ENCODE results near the gene SMG5.
A peak's percentile ranks its signal among the peaks of the same experiment; 100 is the strongest.

Gene SMG5

GRCh38 chr1:156310962-156311361 is 28.3 kb upstream of the SMG5 start:
- TF ChIP-seq, protein P1, sequence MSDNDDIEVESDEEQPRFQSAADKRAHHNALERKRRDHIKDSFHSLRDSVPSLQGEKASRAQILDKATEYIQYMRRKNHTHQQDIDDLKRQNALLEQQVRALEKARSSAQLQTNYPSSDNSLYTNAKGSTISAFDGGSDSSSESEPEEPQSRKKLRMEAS (IDR thresholded peaks at IDR 0.05): no peak
- TF ChIP-seq CEBPB (IDR thresholded peaks at IDR 0.05): 0 out of 2 replicates have a peak, but pooled peaks have one; percentile 36

DNA sequence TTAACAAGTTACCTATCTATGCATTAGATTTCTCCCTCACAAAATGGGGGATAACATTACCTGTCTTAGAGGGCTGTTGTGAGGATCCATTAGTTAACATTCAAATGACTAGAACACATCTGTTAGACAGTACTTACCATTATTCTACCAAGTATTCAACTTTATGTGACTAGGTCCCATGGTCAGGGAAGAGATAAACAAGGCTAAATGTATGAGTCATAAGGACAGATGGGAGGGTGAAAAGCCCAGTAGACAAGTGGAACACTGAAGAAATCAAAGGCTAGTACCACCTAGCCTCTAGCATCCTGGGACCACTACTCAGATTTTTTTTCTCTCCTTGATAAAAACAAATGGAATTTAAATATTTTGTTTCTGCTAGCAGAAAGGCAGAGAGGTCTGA is 25.5 kb upstream of the SMG5 start:
- TF ChIP-seq TAF1 (IDR thresholded peaks at IDR 0.05; ENCODE audit: low read depth) (no peak), CREB1 (IDR thresholded peaks at IDR 0.05; ENCODE audit: low read depth) (no peak), REST (IDR thresholded peaks at IDR 0.05; ENCODE audit: low read depth) (no peak), TEAD4 (IDR thresholded peaks at IDR 0.05) (no peak), NFIC (IDR thresholded peaks at IDR 0.05) (no peak), RAD21 (IDR thresholded peaks at IDR 0.05; ENCODE audit: low read depth) (no peak), TCF12 (IDR thresholded peaks at IDR 0.05; ENCODE audit: low read depth) (no peak), USF1 (IDR thresholded peaks at IDR 0.05) (no peak), CEBPB (IDR thresholded peaks at IDR 0.05) (no peak), FOXM1 (IDR thresholded peaks at IDR 0.05; ENCODE audit: borderline replicate concordance, low read depth) (no peak), EP300 (IDR thresholded peaks at IDR 0.05; ENCODE audit: borderline replicate concordance) (no peak), ZBTB7A (IDR thresholded peaks at IDR 0.05; ENCODE audit: low read depth) (no peak), YY1 (IDR thresholded peaks at IDR 0.05; ENCODE audit: low read depth) (no peak)

- TF ChIP-seq EGR1 (IDR thresholded peaks at IDR 0.05) (no peak), TAF1 (IDR thresholded peaks at IDR 0.05; ENCODE audit: low read depth) (no peak), RAD21 (IDR thresholded peaks at IDR 0.05; ENCODE audit: low read depth) (no peak), NFIC (IDR thresholded peaks at IDR 0.05) (no peak), REST (IDR thresholded peaks at IDR 0.05; ENCODE audit: low read depth) (no peak), CEBPB (IDR thresholded peaks at IDR 0.05) (no peak), FOXM1 (IDR thresholded peaks at IDR 0.05; ENCODE audit: borderline replicate concordance, low read depth) (no peak), EP300 (IDR thresholded peaks at IDR 0.05; ENCODE audit: borderline replicate concordance) (no peak), CREB1 (IDR thresholded peaks at IDR 0.05; ENCODE audit: low read depth) (no peak), TCF12 (IDR thresholded peaks at IDR 0.05; ENCODE audit: low read depth) (no peak), TEAD4 (IDR thresholded peaks at IDR 0.05) (no peak), YY1 (IDR thresholded peaks at IDR 0.05; ENCODE audit: low read depth) (no peak), ZBTB7A (IDR thresholded peaks at IDR 0.05; ENCODE audit: low read depth) (no peak), USF1 (IDR thresholded peaks at IDR 0.05) (no peak)
- TF ChIP-seq, protein P1 (IDR thresholded peaks at IDR 0.05): no peak
These were observed 22.6 kb upstream of the SMG5 start for GRCh38 chr1:156305215-156305614.

- TF ChIP-seq REST (IDR thresholded peaks at IDR 0.05; ENCODE audit: low read depth) (no peak), TCF12 (IDR thresholded peaks at IDR 0.05; ENCODE audit: low read depth) (no peak), TEAD4 (IDR thresholded peaks at IDR 0.05) (no peak), YY1 (IDR thresholded peaks at IDR 0.05; ENCODE audit: low read depth) (no peak), USF1 (IDR thresholded peaks at IDR 0.05) (no peak), CREB1 (IDR thresholded peaks at IDR 0.05; ENCODE audit: low read depth) (no peak), RAD21 (IDR thresholded peaks at IDR 0.05; ENCODE audit: low read depth) (no peak), TAF1 (IDR thresholded peaks at IDR 0.05; ENCODE audit: low read depth) (no peak), EP300 (IDR thresholded peaks at IDR 0.05; ENCODE audit: borderline replicate concordance) (no peak), NFIC (IDR thresholded peaks at IDR 0.05) (no peak), EGR1 (IDR thresholded peaks at IDR 0.05) (no peak), ZBTB7A (IDR thresholded peaks at IDR 0.05; ENCODE audit: low read depth) (no peak), FOXM1 (IDR thresholded peaks at IDR 0.05; ENCODE audit: borderline replicate concordance, low read depth) (no peak)
- TF ChIP-seq, protein P1 (IDR thresholded peaks at IDR 0.05): no peak
These were observed 20.6 kb upstream of the SMG5 start for GRCh38 chr1:156303241-156303640.

All from Ishikawa (cell line).